NCI-H128 (cell line): ENCODE data around the gene MCCD1.

Source experiments
- DNase-seq: peaks from one replicate; lab custom pipeline; 2025; ENCODE audit not compliant: unreplicated experiment; lab: John Stamatoyannopoulos, UW

MCCD1 gene

DNA sequence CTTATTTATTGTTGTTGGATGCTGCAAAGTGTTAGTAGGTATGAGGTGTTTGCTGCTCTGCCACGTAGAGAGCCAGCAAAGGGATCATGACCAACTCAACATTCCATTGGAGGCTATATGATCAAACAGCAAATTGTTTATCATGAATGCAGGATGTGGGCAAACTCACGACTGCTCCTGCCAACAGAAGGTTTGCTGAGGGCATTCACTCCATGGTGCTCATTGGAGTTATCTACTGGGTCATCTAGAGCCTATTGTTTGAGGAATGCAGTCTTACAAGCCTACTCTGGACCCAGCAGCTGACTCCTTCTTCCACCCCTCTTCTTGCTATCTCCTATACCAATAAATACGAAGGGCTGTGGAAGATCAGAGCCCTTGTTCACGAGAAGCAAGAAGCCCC, 18.8 kb upstream of the MCCD1 start:
- DNase-seq: no peak

GRCh38 chr6:31513456-31514165, 15.2 kb upstream of the MCCD1 start:
- DNase-seq: no peak

DNA sequence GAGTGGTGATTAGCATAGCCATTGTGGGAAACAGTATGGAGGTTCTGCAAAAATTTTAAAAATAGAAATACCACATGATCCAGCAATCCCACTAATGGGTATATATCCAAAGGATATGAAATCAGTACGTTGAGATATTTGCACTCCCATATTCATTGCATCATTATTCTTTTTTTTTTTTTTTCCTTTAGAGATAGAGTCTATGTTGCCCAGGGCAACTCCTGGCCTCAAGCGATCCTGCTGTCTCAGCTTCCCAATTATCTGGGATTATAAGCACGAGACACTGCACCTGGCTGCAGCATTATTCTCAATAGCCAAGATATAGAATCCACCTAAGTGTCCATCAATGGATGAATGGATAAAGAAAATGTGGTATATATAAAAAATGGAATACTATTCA, 6.9 kb upstream of the MCCD1 start:
- DNase-seq: no peak

GRCh38 chr6:31525553-31525931, 3.2 kb upstream of the MCCD1 start:
- no peak for DNase-seq

GRCh38 chr6:31525932-31526591, 2.7 kb upstream of the MCCD1 start:
- no peak for DNase-seq

GRCh38 chr6:31528307-31528777, 420 bp upstream of the MCCD1 start:
- DNase-seq: no peak

DNA sequence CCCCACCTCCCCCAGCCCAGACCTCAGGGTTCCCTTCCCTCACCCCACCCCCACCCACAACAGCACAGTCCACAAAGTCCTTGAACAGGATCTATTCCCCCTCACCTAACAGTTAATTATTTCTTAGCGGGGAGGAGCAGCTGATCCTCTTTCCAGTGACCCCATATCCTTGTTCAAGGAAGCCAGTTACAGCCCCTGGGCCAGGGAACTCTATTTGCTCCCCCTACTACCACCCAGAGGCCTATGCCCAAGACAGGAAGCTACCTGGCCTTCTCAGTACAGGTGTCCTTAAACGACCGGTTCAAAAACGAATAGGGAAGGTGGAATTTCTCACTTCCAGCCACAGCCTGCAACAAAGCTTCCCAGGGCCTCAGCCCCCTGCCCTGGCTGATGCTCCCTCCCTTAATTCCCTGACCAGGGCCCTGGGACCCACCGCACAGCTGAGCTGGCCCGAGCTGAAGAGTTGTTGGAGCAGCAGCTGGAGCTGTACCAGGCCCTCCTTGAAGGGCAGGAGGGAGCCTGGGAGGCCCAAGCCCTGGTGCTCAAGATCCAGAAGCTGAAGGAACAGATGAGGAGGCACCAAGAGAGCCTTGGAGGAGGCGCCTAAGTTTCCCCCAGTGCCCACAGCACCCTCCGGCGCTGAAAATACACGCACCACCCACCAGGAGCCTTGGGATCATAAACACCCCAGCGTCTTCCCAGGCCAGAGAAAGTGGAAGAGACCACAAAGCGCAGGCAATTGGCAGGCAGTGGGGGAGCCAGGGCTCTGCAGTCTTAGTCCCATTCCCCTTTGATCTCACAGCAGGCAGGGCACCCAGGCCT, 778 bp downstream of the MCCD1 start:
- no peak for DNase-seq

DNA sequence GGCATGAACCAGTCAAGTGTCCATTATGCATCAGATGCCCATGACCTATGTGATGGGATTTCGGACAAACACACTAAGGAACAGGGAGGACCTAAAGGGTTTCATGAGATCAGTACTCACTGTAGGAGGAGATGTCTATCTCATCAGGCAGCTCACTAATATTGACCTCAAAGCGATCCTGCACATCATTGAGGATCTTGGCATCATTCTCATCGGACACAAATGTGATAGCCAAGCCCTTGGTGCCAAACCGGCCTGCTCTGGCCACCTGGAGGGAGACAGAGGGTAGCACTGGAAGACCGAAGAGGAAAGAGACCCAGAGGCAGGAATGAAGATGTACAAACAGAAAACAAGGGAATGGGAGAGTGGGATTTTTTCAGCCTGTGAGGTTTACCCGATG, 1.9 kb downstream of the MCCD1 start:
- no peak for DNase-seq

DNA sequence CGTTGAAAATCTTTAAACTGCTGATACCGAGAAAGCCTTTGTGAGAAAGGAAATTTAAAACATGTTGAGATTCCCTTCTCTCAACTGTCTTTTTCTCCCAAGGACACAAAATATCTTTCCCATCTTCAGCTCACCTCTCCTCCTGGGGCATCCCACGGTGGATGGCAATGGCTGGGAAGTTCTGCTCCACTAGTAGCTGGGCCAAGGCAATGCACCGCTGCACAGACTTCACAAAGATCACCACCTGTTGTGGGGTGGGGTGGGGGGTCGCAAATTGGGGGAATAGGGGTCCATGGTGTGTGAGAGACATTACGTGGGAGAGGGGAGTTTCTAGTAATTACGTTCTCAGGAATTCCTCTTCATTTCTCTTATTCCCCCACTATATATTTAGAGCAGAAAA, 2.4 kb downstream of the MCCD1 start:
- no peak for DNase-seq

DNA sequence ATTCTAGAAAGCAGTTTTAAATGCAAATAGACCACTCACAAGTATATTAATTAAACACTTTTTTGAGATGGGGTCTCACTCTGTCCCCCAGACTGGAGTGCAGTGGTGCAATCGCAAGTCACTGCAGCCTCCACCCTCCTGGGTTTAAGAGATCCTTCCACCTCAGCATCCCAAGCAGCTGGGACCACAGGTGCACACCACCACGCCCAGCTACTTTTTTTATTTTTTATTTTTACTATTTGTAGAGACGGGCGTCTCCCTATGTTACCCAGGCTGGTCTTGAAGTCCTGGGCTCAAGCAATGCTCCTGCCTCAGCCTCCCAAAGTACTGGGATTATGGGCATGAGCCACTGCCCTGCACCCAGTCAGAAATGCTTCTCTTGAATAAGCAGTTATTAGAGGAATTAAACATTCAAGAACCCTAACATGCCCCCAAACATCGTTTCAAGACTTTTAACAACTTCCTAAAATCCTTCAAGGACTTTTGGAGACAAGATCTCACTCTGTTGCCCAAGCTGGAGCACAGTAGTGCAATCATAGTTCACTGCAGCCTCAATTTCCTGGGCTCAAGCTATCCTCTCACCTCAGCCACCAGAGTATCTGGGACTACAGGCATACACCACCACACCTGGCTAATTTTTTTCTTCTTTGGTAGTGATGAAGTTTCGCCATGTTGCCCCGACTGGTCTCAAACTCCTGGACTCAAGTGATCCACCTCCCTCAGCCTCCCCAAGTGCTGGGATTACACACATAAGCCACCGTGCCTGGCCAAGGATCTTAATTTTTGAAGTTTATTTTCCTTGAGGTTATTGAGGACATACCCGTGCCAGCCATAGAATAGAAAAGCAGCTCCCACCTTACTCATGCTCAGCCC, 3.2 kb downstream of the MCCD1 start:
- DNase-seq: no peak

- no peak for DNase-seq
These were observed 4.1 kb downstream of the MCCD1 start for GRCh38 chr6:31532644-31533454.

GRCh38 chr6:31533455-31533841, 4.7 kb downstream of the MCCD1 start:
- DNase-seq: no peak

DNA sequence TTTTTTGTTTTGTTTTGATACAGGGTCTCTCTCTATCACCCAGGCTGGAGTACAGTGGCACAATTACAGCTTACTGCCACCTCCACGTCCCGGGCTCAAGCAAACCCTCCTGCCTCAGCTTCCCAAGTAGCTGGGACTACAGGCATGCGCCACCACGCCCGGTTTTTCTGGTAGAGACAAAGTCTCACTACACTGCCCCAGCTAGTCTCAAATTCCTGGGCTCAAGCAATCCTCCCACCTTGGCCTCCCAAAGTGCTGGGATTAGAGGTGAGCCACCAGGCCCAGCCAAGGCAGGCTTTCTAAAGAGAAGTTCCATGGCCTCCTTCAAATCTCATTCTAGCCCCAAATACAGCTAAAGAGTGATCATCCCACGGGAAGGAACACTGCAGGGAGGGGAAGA, 5.2 kb downstream of the MCCD1 start:
- no peak for DNase-seq

DNA sequence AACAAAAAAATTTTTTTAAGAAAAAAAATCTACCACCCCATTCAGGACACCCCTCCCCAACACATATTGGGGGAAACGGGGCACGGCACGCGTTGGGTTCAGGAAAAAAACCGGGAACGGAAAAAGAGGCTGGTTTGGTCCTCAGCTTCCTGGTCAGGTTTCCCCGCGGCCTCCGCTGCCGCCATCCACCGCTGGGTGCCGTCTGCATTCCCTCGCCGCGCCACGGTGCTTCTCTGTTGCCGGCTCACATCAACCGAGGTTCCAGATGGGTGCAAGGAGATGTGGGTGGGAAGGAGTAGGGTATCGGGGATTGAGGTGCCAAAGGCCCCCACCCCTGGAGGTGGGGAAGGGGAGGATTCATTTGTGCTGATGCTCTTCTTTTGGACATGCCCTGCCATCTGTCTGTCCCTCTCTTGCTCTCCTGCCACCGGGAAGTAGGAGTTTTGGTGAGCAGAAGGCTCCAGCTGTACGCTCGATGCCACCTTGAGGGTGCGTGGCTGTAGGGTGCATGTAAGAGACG, 5.8 kb downstream of the MCCD1 start:
- no peak for DNase-seq

- DNase-seq: no peak
These were observed 7.0 kb downstream of the MCCD1 start for GRCh38 chr6:31535538-31536324.

GRCh38 chr6:31538805-31539400, 10.1 kb downstream of the MCCD1 start:
- DNase-seq: no peak

- no peak for DNase-seq
These were observed 11.9 kb downstream of the MCCD1 start for GRCh38 chr6:31540640-31541039.

DNA sequence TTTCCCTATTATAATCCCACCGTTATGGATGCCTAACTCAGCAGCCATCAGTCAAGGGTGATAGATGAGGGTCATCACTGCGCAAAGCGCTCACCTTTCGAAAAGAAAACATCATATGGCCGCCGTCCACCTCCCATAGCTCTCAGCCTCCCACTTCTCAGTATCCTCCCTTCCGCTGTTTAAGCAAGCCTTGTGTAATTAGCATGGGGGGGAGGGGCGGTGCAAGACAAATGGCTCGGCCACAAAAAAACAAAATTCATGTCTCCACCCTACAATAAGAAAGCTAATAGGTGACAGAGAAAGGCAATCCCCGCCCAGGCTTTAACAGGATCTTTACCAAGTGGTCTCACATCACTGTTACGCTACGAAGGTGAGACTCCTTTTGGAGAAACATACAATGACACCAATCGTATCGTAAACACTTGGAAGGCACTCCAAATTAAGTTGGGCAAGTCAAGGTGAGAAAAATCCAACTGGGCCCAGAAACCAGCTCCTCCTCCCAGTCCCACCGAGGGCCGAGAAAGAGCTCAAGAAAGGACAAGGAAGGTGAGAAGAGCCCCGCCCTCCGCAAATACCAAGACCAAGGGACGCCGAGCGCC, 12.4 kb downstream of the MCCD1 start:
- DNase-seq: no peak
